Sigmoid colon (tissue), 7 donors: ENCODE measurements around the gene BRI3. TPM values are rescaled to one million over a fixed set of nuclear protein-coding genes. Genes with fewer than 3 reads are reported as not detected.

ENCODE experiments used
- DNase-seq: peaks from one replicate; pipeline ENCODE4 v3.0.0-alpha.2; 2019
- H3K27ac ChIP-seq, 4 donors: fragments of 200-600 bp; sonication (generic); one replicate each; pipeline ENCODE4 v1.5.1; 2016 to 2019; ENCODE audit warnings: mild to moderate bottlenecking in 1 of 4
- H3K27me3 ChIP-seq, 3 donors: fragments of 200-600 bp; sonication (generic); one replicate each; pipeline ENCODE4 v1.5.1; 2019; ENCODE audit warnings: mild to moderate bottlenecking in 1 of 3
- H3K36me3 ChIP-seq, 4 donors: fragments of 200-600 bp; sonication (generic); one replicate each; pipeline ENCODE4 v1.5.1; 2016 to 2019
- H3K4me1 ChIP-seq, 4 donors: fragments of 200-600 bp; sonication (generic); one replicate each; pipeline ENCODE4 v1.5.1; 2017 to 2019
- H3K4me3 ChIP-seq, 4 donors: fragments of 200-600 bp; sonication (generic); one replicate each; pipeline ENCODE4 v1.5.1; 2017 to 2019; ENCODE audit warnings: mild to moderate bottlenecking in 2 of 4, moderate library complexity in 1 of 4
- H3K9me3 ChIP-seq, 4 donors: fragments of 200-600 bp in 3 of 4; sonication (generic) in 3 of 4; one replicate each; pipeline versions ENCODE4 v1.5.1 to v1.6.1; 2013 to 2019
- EP300 ChIP-seq, 4 donors: sonication (generic); formaldehyde crosslinking; IDR thresholded peaks; one replicate each; pipeline ENCODE4 v1.6.1; 2017; ENCODE audit warnings: antibody characterized with exemption in 4 of 4
- POLR2A ChIP-seq, 2 donors: fragments of 450-650 bp; IDR thresholded peaks; one replicate each; pipeline ENCODE4 v1.6.1; 2016; ENCODE audit warnings: antibody characterized with exemption in 2 of 2, mild to moderate bottlenecking in 2 of 2, moderate library complexity in 2 of 2
- POLR2AphosphoS5 ChIP-seq, 4 donors: sonication (generic); formaldehyde crosslinking; IDR thresholded peaks; one replicate each; pipeline ENCODE4 v1.6.1; 2017; ENCODE audit warnings: antibody characterized with exemption in 4 of 4
- WGBS, 2 donors: extraction: QIAGEN DNeasy Blood & Tissue Kit; methylation state at CpG; one replicate each; pipeline ENCODE4 v1.1.7; 2013; 5-methylcytosine and 5-hydroxymethylcytosine counted together
- intact Hi-C: fragments of 100-400 bp; cut with DNase I; formaldehyde crosslinking; loops from one replicate; pipeline ENCODE4 v1.15.1; 2023
- polyA plus RNA-seq, 3 donors: library from polyadenylated mRNA; stranded (reverse); fragments of 200-250 nt; gene quantifications; one replicate each; pipeline ENCODE4 v1.2.3, GENCODE V29; 2013
- total RNA-seq, 4 donors: library from RNA; depleted of rRNA; stranded (reverse); fragments of >200 nt; gene quantifications; one replicate each; pipeline ENCODE4 v1.1.0, GENCODE V29; 2016
- TF ChIP-seq, protein P1 (sequence below), 4 experiments: fragments of 450-650 bp in 3 of 4; fragments of 200-600 bp in 1 of 4; IDR thresholded peaks; one replicate each; pipeline ENCODE4 v1.5.1; 2016 to 2019; ENCODE audit warnings: antibody characterized with exemption in 4 of 4, mild to moderate bottlenecking in 3 of 4, moderate library complexity in 2 of 4
- donor health status: healthy with polysubstance abuse.
- donor health status: Bipolar disorder and iron deficiency.
- donor health status: healthy.

The BRI3 gene
- total and polyA plus RNA-seq, 7 donors = 44.9 to 344 (median 61.8) TPM

- no peak for DNase-seq
- Histone ChIP-seq H3K9me3 (no peaks in the 10 kb centered on the region), H3K36me3 (no peaks in the 10 kb centered on the region), H3K4me3 (no peak overlapping the region), H3K4me1 (peaks cover 0 to under 1% (median 0%) of the 10 kb centered on the region in 4 donors), H3K27ac (no peak overlapping the region), H3K27me3 (no peaks in the 10 kb centered on the region)
- 92 to 93% methylated on average over 3 of the region's 3 CpGs for WGBS, 2 donors
- TF ChIP-seq, protein P1, sequence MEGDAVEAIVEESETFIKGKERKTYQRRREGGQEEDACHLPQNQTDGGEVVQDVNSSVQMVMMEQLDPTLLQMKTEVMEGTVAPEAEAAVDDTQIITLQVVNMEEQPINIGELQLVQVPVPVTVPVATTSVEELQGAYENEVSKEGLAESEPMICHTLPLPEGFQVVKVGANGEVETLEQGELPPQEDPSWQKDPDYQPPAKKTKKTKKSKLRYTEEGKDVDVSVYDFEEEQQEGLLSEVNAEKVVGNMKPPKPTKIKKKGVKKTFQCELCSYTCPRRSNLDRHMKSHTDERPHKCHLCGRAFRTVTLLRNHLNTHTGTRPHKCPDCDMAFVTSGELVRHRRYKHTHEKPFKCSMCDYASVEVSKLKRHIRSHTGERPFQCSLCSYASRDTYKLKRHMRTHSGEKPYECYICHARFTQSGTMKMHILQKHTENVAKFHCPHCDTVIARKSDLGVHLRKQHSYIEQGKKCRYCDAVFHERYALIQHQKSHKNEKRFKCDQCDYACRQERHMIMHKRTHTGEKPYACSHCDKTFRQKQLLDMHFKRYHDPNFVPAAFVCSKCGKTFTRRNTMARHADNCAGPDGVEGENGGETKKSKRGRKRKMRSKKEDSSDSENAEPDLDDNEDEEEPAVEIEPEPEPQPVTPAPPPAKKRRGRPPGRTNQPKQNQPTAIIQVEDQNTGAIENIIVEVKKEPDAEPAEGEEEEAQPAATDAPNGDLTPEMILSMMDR (IDR thresholded peaks at IDR 0.05) = no peak
- TF ChIP-seq POLR2A (IDR thresholded peaks at IDR 0.05) (no peak), EP300 (IDR thresholded peaks at IDR 0.05) (no peak), POLR2AphosphoS5 (IDR thresholded peaks at IDR 0.05) (no peak)
- intact Hi-C loops = no loop called here
Observed at GRCh38 chr7:98267303-98267702, 14.2 kb upstream of the BRI3 start.

- no peaks in the 10 kb centered on the region for H3K9me3 ChIP-seq
- TF ChIP-seq POLR2A (IDR thresholded peaks at IDR 0.05) (no peak), EP300 (IDR thresholded peaks at IDR 0.05) (no peak), POLR2AphosphoS5 (IDR thresholded peaks at IDR 0.05) (peak in 1 of 4 donors; percentile 65)
- H3K27ac ChIP-seq = peak overlapping the region; percentile 25 to 77 (median 65)
- WGBS, 2 donors = 16 to 50% methylated on average over 5 of the region's 5 CpGs
- no peak for DNase-seq
- intact Hi-C loops = no loop called here
- no peaks in the 10 kb centered on the region for H3K36me3 ChIP-seq
- H3K27me3 ChIP-seq = no peaks in the 10 kb centered on the region
- no peak overlapping the region for H3K4me3 ChIP-seq
- peaks cover 0 to 23% (median 16%) of the 10 kb centered on the region in 4 donors for H3K4me1 ChIP-seq
Observed at GRCh38 chr7:98276241-98276761, 5.2 kb upstream of the BRI3 start.

- Histone ChIP-seq H3K4me1 (peaks cover 0 to 35% (median 27%) of the 10 kb centered on the region in 4 donors), H3K9me3 (no peaks in the 10 kb centered on the region), H3K36me3 (no peaks in the 10 kb centered on the region), H3K27me3 (no peaks in the 10 kb centered on the region), H3K27ac (no peak overlapping the region), H3K4me3 (no peak overlapping the region)
- no peak for DNase-seq
- 90 to 96% methylated on average over 5 of the region's 5 CpGs for WGBS, 2 donors
- intact Hi-C loops = no loop called here
- no peak for TF ChIP-seq POLR2AphosphoS5 (IDR thresholded peaks at IDR 0.05)
- TF ChIP-seq POLR2A (IDR thresholded peaks at IDR 0.05) = no peak
- TF ChIP-seq, protein P1 (IDR thresholded peaks at IDR 0.05) = no peak
- TF ChIP-seq EP300 (IDR thresholded peaks at IDR 0.05) = no peak
Observed at GRCh38 chr7:98278408-98278807, 3.1 kb upstream of the BRI3 start.

- Histone ChIP-seq H3K27ac (no peak overlapping the region), H3K27me3 (no peaks in the 10 kb centered on the region), H3K4me1 (peaks cover 0 to 41% (median 32%) of the 10 kb centered on the region in 4 donors), H3K4me3 (no peak overlapping the region), H3K9me3 (no peaks in the 10 kb centered on the region), H3K36me3 (no peaks in the 10 kb centered on the region)
- intact Hi-C loops = no loop called here
- TF ChIP-seq, protein P1 (IDR thresholded peaks at IDR 0.05) = no peak
- no peak for TF ChIP-seq POLR2AphosphoS5 (IDR thresholded peaks at IDR 0.05)
- no peak for TF ChIP-seq EP300 (IDR thresholded peaks at IDR 0.05)
- TF ChIP-seq POLR2A (IDR thresholded peaks at IDR 0.05) = no peak
- WGBS, 2 donors = 35 to 64% methylated on average over 4 of the region's 4 CpGs
- DNase-seq = no peak
Observed at GRCh38 chr7:98278936-98279335, 2.5 kb upstream of the BRI3 start.

GRCh38 chr7:98280296-98280695 is 1.2 kb upstream of the BRI3 start:
- no peaks in the 10 kb centered on the region for H3K9me3 ChIP-seq
- peak overlapping the region; percentile 86 to 97 (median 96) for H3K27ac ChIP-seq
- peak overlapping the region in 3 of 4 donors; percentile 90 to 100 (median 99) for H3K4me3 ChIP-seq
- no peaks in the 10 kb centered on the region for H3K27me3 ChIP-seq
- intact Hi-C loops = loop anchor here (5.0 kb wide), 2 partner anchors 173 to 597 kb away; partner anchors contain the start of genes LMTK2 and TRRAP
- WGBS, 2 donors = 28 to 45% methylated on average over 7 of the region's 7 CpGs
- no peaks in the 10 kb centered on the region for H3K36me3 ChIP-seq
- DNase-seq = no peak
- peaks cover 0 to 54% (median 46%) of the 10 kb centered on the region in 4 donors for H3K4me1 ChIP-seq
- TF ChIP-seq POLR2A (IDR thresholded peaks at IDR 0.05) = no peak
